ENCODE results near the gene SNAP47. TPM values are rescaled to one million over a fixed set of nuclear protein-coding genes. Genes with fewer than 3 reads are reported as not detected.
A peak's percentile ranks its signal among the peaks of the same experiment; 100 is the strongest.

SNAP47 gene
- total and polyA plus RNA-seq, 9 of the 15 experiments (the other 6 are each of a cell fraction or from before 2014, with no cell fraction given): 2.5 to 41.3 (median 32.6) TPM

DNA sequence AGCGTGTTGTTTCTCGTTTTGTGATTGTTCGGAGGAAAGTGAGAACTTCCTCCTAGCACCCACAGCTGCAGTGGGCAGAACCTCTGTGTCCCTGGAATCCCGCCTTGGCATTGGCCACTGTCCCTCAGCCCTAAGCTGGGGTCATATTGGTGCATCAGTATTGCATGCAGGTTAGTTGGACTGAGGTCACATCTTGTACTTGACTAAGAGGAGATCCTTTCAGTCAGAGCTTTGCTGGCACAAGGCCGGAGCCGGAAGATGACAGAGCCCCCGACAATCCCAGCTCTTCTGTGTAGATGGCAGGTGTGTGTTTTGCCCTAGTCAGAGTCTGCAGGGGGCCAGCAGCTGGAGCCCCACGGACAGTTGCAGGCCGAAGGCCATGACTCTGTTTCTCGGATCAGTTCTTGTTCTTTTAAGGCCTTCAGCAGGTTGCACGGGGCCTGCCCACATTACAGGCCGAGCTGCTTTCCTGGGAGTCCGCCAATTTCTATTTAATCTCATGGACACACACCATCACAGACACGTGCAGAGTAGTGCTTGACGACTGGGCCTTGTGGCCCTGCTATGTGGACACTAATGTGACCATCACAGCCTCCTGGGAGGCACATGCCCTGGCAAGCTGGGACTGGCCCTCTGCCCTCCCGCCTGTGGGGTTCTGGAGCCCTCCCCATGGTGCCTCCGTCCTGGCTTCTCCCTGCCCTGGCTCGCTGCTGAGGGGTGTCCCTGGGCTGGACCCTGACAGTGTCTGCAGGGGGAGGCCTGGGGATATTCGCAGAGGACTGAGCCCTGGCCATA, 14.9 kb downstream of the SNAP47 start (continued):
- TF ChIP-seq, protein P1, sequence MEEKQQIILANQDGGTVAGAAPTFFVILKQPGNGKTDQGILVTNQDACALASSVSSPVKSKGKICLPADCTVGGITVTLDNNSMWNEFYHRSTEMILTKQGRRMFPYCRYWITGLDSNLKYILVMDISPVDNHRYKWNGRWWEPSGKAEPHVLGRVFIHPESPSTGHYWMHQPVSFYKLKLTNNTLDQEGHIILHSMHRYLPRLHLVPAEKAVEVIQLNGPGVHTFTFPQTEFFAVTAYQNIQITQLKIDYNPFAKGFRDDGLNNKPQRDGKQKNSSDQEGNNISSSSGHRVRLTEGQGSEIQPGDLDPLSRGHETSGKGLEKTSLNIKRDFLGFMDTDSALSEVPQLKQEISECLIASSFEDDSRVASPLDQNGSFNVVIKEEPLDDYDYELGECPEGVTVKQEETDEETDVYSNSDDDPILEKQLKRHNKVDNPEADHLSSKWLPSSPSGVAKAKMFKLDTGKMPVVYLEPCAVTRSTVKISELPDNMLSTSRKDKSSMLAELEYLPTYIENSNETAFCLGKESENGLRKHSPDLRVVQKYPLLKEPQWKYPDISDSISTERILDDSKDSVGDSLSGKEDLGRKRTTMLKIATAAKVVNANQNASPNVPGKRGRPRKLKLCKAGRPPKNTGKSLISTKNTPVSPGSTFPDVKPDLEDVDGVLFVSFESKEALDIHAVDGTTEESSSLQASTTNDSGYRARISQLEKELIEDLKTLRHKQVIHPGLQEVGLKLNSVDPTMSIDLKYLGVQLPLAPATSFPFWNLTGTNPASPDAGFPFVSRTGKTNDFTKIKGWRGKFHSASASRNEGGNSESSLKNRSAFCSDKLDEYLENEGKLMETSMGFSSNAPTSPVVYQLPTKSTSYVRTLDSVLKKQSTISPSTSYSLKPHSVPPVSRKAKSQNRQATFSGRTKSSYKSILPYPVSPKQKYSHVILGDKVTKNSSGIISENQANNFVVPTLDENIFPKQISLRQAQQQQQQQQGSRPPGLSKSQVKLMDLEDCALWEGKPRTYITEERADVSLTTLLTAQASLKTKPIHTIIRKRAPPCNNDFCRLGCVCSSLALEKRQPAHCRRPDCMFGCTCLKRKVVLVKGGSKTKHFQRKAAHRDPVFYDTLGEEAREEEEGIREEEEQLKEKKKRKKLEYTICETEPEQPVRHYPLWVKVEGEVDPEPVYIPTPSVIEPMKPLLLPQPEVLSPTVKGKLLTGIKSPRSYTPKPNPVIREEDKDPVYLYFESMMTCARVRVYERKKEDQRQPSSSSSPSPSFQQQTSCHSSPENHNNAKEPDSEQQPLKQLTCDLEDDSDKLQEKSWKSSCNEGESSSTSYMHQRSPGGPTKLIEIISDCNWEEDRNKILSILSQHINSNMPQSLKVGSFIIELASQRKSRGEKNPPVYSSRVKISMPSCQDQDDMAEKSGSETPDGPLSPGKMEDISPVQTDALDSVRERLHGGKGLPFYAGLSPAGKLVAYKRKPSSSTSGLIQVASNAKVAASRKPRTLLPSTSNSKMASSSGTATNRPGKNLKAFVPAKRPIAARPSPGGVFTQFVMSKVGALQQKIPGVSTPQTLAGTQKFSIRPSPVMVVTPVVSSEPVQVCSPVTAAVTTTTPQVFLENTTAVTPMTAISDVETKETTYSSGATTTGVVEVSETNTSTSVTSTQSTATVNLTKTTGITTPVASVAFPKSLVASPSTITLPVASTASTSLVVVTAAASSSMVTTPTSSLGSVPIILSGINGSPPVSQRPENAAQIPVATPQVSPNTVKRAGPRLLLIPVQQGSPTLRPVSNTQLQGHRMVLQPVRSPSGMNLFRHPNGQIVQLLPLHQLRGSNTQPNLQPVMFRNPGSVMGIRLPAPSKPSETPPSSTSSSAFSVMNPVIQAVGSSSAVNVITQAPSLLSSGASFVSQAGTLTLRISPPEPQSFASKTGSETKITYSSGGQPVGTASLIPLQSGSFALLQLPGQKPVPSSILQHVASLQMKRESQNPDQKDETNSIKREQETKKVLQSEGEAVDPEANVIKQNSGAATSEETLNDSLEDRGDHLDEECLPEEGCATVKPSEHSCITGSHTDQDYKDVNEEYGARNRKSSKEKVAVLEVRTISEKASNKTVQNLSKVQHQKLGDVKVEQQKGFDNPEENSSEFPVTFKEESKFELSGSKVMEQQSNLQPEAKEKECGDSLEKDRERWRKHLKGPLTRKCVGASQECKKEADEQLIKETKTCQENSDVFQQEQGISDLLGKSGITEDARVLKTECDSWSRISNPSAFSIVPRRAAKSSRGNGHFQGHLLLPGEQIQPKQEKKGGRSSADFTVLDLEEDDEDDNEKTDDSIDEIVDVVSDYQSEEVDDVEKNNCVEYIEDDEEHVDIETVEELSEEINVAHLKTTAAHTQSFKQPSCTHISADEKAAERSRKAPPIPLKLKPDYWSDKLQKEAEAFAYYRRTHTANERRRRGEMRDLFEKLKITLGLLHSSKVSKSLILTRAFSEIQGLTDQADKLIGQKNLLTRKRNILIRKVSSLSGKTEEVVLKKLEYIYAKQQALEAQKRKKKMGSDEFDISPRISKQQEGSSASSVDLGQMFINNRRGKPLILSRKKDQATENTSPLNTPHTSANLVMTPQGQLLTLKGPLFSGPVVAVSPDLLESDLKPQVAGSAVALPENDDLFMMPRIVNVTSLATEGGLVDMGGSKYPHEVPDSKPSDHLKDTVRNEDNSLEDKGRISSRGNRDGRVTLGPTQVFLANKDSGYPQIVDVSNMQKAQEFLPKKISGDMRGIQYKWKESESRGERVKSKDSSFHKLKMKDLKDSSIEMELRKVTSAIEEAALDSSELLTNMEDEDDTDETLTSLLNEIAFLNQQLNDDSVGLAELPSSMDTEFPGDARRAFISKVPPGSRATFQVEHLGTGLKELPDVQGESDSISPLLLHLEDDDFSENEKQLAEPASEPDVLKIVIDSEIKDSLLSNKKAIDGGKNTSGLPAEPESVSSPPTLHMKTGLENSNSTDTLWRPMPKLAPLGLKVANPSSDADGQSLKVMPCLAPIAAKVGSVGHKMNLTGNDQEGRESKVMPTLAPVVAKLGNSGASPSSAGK (IDR thresholded peaks at IDR 0.05): peak; percentile 49; the same call in 1 of the 2 replicates
- TF ChIP-seq ZNF780A (CRISPR knock-in tag; IDR thresholded peaks at IDR 0.05): no peak
- TF ChIP-seq TRIM24 (IDR thresholded peaks at IDR 0.05): no peak
- TF ChIP-seq L3MBTL2 (IDR thresholded peaks at IDR 0.05): peak; percentile 69; the same call in 1 of the 2 replicates
- TF ChIP-seq ILF3 (IDR thresholded peaks at IDR 0.05; ENCODE audit: borderline replicate concordance): no peak
- peak; percentile 77 for TF ChIP-seq BHLHE40 (IDR thresholded peaks at IDR 0.05; ENCODE audit: low read length)
- TF ChIP-seq, protein P2, sequence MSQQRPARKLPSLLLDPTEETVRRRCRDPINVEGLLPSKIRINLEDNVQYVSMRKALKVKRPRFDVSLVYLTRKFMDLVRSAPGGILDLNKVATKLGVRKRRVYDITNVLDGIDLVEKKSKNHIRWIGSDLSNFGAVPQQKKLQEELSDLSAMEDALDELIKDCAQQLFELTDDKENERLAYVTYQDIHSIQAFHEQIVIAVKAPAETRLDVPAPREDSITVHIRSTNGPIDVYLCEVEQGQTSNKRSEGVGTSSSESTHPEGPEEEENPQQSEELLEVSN (IDR thresholded peaks at IDR 0.05; ENCODE audit: borderline replicate concordance in 1 of 2, extremely low read depth in 1 of 2, insufficient read depth in 1 of 2, insufficient read length in 1 of 2, low read depth in 1 of 2, low read length in 1 of 2, poor library complexity in 1 of 2, severe bottlenecking in 1 of 2): peak in 1 of 2 experiments; percentile 13
- TF ChIP-seq, protein P3, sequence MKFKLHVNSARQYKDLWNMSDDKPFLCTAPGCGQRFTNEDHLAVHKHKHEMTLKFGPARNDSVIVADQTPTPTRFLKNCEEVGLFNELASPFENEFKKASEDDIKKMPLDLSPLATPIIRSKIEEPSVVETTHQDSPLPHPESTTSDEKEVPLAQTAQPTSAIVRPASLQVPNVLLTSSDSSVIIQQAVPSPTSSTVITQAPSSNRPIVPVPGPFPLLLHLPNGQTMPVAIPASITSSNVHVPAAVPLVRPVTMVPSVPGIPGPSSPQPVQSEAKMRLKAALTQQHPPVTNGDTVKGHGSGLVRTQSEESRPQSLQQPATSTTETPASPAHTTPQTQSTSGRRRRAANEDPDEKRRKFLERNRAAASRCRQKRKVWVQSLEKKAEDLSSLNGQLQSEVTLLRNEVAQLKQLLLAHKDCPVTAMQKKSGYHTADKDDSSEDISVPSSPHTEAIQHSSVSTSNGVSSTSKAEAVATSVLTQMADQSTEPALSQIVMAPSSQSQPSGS (CRISPR knock-in tag; IDR thresholded peaks at IDR 0.05): no peak
- TF ChIP-seq NFIC (IDR thresholded peaks at IDR 0.05): peak; percentile 23; the same call in 1 of the 2 replicates
- no peak for TF ChIP-seq FOXK2 (conservative IDR thresholded peaks at IDR 0.05 in 1 of 2, IDR thresholded peaks at IDR 0.05 in 1 of 2; ENCODE audit: low read depth in 2 of 2)
- no peak for TF ChIP-seq ZNF347 (CRISPR knock-in tag; IDR thresholded peaks at IDR 0.05; ENCODE audit: low read depth)
